NCI-H2171 (cell line): ENCODE measurements around the gene POU3F2.

ENCODE experiments used
- DNase-seq: peaks from one replicate; lab custom pipeline; 2025; lab: John Stamatoyannopoulos, UW

POU3F2 gene

DNA sequence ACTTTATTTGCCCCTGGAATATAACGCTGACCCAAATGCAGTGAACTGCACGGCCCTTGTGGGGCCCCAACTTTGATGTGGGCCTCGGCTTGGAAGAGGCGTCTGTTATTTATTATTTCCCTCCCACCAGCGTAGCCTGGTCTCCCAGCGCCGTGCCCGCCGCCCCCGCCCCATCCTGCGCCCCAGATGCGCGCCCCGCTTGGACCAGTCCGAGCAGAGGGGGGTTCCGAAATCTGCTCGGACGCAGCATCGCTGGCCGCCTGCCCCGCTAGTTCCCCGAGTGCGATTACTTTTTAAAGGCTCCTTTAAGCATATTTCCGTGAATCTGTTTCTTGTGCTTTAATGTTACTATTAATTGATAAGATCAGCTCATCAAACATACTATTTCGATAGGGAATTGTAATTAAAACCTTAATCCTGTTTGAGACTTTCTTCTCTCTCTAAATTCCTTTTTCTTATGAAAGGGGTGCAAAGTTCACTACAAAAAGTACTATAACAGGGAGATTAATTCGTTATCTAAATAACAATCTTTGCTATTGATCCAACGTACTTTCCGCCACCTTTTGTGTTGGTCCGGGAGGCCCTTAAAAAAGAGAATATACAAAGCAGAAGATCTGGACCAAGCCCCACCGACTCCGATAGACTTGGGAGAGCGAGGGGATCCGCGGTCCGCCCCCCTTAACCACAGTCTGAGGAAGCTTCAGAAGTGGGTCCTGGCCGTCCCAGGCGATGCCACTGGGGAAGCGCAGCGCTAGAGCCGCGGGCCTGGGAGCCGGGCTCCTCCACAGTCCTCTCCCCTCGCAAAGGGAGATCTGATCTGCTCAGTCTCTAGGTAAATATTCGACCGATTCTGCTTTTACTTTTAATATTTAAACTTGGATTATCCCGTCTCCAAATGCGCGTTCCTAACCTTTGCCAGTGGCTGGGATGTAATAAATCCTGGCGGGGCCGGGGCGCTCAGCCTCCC lies 10.2 kb downstream of the POU3F2 start:
- DNase-seq = no peak

DNA sequence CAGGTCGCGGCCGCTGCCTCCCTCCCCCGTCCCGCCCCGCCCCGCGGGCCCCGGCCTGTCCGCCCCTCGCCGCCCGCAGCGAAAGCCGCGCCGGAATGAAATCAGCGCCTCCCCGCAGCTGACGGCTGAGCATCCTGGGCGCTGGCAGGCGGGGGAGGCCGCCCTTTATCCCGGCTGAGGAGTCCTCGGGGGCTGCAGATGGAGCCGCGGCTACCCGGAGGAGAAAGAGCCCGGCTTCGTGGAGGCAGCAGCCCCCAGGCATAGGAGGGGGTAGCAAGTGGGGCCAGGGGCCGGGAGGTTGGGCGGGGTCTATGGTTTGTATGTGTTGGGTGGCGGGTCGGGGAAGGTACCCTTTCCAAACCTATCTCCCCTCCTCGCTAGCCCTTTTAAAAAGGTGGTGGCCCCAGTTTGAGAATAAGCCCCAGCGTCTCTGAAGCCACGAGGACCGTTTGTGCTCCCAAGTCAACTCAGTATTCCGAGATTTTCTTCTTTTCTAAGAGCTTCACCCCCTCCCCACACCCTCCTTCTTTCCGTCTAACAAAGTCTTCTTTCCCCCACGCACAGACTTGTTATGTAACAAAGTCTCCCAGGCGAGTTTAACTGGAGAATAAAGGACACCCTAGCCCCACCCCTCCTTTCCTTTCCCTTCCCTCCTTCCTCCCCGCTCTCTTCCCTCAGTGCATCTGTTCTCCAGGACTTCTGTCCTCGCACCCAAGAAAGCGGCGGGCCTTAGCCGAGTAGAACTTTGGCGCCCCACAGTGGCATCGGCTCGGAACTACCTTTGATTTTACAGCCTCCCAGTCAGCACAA lies 11.0 kb downstream of the POU3F2 start:
- DNase-seq = peak; percentile 73

DNA sequence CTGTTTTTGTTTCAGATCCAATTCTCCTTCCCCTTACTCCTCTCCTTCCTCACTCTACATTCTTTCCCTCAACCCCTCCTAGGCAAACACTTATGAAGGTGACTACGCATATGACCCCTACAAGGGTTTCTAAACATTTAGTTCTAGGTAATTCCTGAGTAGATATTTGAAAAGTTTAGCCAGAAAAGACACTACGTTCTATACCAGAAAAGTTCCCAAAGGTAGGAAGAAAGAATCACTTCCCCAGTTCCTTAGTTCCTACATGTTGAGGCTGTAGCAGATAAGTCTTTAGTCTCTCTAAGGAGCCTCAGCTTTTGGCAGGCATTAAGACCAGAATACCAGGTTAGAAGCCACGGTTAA lies 11.6 kb downstream of the POU3F2 start:
- DNase-seq = no peak

DNA sequence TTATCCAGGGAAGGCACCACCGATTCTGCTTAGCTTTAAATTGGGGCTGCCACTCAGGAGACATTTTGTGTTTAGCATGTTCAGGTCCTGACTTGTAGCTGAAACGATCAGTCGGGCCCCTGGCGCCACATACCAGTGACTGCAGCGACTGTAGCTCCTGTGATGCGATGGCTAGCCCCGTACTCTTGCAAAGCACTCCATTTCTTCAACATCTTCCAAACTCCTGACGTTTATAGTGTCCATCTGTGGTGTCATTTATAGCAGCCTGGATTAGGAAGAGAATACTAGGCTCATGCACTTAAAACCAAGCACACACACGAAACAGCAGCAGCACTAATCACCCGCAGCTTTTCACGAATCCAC lies 13.0 kb downstream of the POU3F2 start:
- DNase-seq = no peak

- no peak for DNase-seq
Measured at GRCh38 chr6:98847779-98848538, 13.6 kb downstream of the POU3F2 start.

DNA sequence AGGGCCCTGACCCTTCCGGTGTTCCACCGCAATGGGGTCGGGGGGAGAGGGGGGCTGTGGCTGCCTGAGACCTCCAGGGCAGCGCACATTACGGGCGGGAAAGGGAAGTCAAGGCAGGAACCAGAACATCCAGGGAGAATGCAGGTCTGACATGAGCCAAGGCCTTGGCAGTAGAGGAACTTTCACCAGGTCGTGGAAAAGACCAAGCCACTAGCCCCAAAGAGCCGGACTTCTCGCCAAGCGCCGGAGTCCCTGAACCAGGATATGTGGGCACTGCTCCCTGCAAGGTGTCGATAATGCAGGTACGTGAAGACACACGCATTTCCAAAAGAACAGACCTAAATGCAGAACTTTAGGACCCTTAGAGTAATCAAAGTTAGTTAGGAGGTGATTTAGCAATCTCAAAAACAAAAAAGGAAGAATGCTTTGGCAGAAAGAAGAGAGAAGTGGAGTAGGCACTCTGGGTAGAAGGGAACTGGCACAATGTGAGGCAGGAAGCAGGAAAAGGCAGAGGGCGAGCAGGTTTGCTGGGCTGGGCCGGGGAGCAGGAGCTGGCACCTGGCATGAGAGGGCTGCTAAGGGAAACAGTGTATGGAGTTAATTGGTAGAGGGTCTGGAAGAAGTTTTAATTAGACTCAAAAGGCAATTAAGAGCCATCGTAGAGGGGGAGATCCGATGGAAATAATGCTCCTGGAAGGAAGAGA lies 14.3 kb downstream of the POU3F2 start:
- no peak for DNase-seq

- no peak for DNase-seq
Measured at GRCh38 chr6:98864497-98864896, 30.1 kb downstream of the POU3F2 start.

GRCh38 chr6:98871057-98871456 lies 36.7 kb downstream of the POU3F2 start:
- no peak for DNase-seq

DNA sequence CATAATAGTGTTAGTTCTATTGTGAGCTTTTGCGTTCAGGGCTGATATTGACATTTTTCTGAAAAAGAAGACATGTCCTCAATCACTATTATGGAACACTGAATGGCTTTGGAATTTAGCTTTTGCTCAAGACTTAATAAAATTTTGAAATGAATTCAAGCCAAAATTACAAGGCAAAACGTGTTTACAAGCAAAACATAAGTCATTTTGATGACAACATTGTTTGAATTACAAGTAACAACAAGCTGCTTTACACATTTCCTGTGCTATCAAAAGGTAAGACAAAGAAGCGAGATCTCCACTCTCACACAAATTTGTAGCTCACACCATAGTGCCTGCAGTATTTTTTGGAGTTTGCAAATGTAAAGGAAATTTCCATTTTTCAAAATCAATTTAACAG lies 37.4 kb downstream of the POU3F2 start:
- DNase-seq = no peak

GRCh38 chr6:98875375-98875774 lies 41.0 kb downstream of the POU3F2 start:
- no peak for DNase-seq

- no peak for DNase-seq
Measured at GRCh38 chr6:98877250-98877649, 42.9 kb downstream of the POU3F2 start.

DNA sequence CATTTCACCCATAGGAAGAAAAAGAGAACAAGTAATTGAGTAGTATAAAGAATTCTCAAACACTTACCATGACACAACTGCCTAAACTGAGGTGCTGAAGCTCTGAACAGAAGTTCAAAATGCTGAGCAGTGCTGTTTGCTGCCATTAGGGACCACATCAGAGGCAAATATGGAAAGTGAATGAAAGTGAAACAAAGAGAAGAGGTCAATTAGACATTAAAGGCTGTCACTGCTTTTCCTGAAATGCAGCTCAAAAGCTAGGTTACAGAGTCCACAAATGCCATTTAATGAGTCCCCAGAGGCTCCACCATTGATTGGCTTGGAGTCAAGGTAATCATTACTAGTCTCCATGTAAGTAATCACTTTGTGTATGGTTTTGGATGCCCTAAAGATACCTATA lies 46.1 kb downstream of the POU3F2 start:
- no peak for DNase-seq

- no peak for DNase-seq
Measured at GRCh38 chr6:98885330-98885729, 51.0 kb downstream of the POU3F2 start.

GRCh38 chr6:98887650-98888049 lies 53.3 kb downstream of the POU3F2 start:
- no peak for DNase-seq
